C4-2B (cell line): ENCODE measurements around the gene INMT.

Source experiments
- H3K27ac ChIP-seq: fragments of 450-650 bp; 2 replicates; pipeline ENCODE4 v1.5.1; 2017
- ZFX ChIP-seq: fragments of 450-650 bp; IDR thresholded peaks from 2 replicates; pipeline ENCODE4 v1.6.1; 2017
- TF ChIP-seq, protein P1 (sequence below): fragments of 450-650 bp; conservative IDR thresholded peaks from 2 replicates; pipeline ENCODE4 v1.5.1; 2017; ENCODE audit warnings: mild to moderate bottlenecking

The INMT gene

DNA sequence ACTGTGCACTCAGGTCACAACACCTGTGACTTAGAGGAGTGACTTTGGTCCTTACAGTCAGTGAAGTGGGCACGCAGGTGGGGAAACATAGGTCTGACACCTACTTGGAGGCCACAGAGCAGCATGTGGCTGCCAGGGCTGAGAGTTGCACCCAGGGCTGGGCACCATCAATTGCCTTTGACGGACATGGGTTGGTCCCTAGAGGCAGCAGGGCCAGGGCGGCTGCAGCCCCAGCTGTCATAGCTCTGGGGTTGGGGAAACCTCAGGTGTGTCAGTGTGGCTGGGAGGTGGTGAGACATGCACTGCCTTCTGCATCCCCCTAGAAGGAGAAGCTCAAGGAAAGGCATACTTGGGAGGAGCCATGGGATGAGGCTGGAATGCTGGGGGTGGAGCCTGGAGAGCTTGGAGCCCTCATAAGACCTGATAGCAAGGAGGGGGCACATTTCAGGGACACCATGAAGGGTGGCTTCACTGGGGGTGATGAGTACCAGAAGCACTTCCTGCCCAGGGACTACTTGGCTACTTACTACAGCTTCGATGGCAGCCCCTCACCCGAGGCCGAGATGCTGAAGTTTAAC is at the start of gene INMT:
INMT (plus strand) TSS at position 440 of the 578 bp plus-strand sequence; CDS start at position 456, 16 bp downstream.
- H3K27ac ChIP-seq: peak within 1 kb of the TSS; percentile 50
- TF ChIP-seq, protein P1, sequence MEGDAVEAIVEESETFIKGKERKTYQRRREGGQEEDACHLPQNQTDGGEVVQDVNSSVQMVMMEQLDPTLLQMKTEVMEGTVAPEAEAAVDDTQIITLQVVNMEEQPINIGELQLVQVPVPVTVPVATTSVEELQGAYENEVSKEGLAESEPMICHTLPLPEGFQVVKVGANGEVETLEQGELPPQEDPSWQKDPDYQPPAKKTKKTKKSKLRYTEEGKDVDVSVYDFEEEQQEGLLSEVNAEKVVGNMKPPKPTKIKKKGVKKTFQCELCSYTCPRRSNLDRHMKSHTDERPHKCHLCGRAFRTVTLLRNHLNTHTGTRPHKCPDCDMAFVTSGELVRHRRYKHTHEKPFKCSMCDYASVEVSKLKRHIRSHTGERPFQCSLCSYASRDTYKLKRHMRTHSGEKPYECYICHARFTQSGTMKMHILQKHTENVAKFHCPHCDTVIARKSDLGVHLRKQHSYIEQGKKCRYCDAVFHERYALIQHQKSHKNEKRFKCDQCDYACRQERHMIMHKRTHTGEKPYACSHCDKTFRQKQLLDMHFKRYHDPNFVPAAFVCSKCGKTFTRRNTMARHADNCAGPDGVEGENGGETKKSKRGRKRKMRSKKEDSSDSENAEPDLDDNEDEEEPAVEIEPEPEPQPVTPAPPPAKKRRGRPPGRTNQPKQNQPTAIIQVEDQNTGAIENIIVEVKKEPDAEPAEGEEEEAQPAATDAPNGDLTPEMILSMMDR: no peak
- no peak for TF ChIP-seq ZFX

DNA sequence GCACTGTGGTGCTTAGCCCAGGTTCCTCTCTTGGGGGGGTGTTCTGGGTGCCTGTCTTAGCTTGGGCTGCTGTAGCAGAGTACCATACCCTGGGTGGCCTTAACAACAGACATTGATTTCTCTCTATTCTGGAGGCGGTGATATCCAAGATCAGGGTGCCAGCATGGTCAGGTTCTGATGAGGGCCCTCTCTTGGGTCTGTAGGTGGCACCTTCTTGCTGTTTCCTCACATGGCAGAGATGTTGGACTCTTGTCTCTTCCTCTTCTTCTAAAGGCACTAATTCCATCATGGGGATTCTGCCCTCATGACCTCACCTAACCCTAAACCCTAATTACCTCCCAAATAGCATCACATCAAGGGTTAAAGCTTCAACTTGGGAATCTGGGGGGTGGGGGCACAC is 49.7 kb upstream of the INMT start:
- H3K27ac ChIP-seq: no peak overlapping the region
- TF ChIP-seq, protein P1: no peak
- TF ChIP-seq ZFX: no peak

DNA sequence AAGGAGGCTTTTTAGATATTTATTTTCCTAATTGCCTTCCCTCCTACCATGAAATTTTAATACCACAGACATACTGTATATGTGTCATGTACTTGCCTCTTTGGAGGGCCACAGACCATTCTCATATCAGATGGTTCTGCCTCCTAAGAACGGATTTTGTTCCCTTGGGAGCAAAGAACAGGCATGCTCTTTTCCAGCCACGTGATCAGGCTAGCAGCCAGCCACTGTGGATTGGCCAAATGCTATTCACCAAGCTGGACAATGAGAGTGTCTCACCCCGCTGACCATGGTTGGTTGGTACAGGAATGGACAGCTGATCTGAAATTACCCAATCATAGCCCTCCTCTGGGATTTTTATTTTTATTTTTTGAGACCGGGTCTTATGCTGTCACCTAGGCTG is 48.2 kb upstream of the INMT start:
- no peak overlapping the region for H3K27ac ChIP-seq
- TF ChIP-seq ZFX: no peak
- TF ChIP-seq, protein P1: no peak

DNA sequence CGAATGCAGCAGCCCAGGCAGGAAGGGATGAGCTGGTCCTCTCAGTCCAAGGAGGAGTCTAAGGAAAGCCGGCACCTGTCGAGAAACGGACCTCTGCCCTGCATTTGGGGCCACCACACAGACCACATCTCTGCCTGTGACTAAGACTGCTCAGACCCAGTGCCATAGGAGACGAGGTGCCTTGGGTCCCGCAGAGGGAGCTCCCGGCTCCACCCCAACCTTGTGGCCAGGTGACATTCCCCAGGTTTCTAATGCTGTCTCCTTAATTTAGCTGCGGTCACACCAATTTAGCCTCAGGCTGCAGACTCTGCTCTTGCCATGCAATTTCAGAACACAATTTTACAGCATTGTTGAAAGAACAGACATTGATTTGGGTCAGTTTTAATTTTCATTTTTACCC is 46.9 kb upstream of the INMT start:
- no peak overlapping the region for H3K27ac ChIP-seq

DNA sequence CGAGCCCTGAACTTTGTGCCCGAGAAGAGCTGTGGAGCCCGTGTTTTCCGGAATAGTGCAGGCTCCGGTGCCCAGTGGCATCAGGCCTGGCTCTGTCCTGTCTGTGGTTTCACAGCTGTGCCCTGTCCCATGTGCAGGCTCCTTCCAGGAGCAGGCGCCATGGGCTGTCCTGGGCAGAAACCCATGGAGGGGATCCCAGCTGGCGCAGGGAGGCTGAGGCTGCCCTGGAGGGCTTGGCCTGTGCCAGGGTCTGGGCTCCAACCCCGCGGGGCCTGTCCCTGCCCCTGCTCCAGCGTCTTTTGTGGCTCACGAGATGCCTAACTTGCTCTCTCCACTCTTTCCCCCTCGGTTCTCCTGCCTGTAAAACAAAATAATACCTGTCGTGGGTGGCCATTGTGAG is 46.3 kb upstream of the INMT start:
- no peak for TF ChIP-seq ZFX
- TF ChIP-seq, protein P1: no peak
- H3K27ac ChIP-seq: no peak overlapping the region

More for the DNA sequence above, 46.9 kb upstream of the INMT start:
- TF ChIP-seq, protein P1: no peak
- no peak for TF ChIP-seq ZFX

DNA sequence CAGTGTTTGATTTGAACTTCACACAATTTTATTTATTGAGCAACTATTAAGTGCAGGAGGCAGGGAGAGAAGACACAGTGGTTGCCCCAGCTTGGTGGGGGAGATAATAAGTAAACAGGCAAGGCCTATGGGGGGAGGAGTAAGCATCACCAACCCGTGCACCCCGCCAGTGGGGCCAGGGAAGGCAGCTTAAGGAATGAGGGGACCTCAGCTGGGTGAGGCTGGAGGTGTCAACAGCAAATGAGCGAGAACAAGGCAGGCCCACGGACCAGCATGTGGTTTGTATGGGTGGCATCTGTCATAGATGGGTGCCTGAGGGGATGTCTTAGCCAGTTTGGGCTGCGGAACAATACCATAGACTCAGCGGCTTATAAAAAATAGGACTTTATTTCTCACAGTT is 45.6 kb upstream of the INMT start:
- H3K27ac ChIP-seq: no peak overlapping the region
- TF ChIP-seq ZFX: no peak
- TF ChIP-seq, protein P1: no peak

DNA sequence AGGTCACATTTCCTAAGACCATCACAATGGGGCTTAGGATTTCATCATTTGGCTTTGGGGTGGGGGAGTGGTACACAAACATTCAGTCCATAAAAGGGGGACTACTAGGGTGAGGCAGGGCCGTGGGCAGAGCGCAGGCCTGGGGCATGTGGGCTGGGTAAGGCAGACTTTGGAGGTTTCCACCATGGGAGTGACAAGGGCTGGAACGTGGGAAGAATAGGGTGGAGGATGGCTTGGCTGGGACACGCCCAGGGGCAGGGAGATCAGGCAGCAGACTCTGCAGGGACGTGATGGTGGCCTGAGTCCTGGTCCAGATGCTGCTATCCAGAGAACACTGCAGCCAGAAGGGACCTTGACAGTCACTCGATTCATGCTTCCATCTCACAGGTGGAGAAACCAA is 45.0 kb upstream of the INMT start:
- TF ChIP-seq, protein P1: no peak
- TF ChIP-seq ZFX: no peak
- H3K27ac ChIP-seq: no peak overlapping the region
